Panc1 (cell line): Measurements from ENCODE around the gene OPTC.

ENCODE experiments used
- CTCF ChIP-seq: fragments of 450-650 bp; IDR thresholded peaks from 2 replicates; pipeline ENCODE4 v1.5.1; 2017; ENCODE audit warnings: mild to moderate bottlenecking
- POLR2AphosphoS5 ChIP-seq: IDR thresholded peaks from 2 replicates; pipeline ENCODE4 v1.6.1; 2012; ENCODE audit warnings: mild to moderate bottlenecking, low read depth, low read length, moderate library complexity
- TCF7L2 ChIP-seq: IDR thresholded peaks from 2 replicates; pipeline ENCODE4 v1.6.1; 2011; ENCODE audit warnings: mild to moderate bottlenecking, low read depth, low read length, inconsistent platforms

- TF ChIP-seq TCF7L2 (no peak), CTCF (no peak), POLR2AphosphoS5 (no peak)
Measured at GRCh38 chr1:203556047-203556851, 62.3 kb downstream of the OPTC start.
